A549 (cell line): ENCODE measurements around the gene IFI27L1.

Source experiments
- CTCF ChIP-seq: fragments of >200 bp; sonication (Bioruptor Twin); formaldehyde crosslinking; IDR thresholded peaks from 3 replicates; pipeline ENCODE4 v1.5.1; 2016
- EP300 ChIP-seq, 2 experiments: fragments of >200 bp; sonication (Bioruptor Twin); formaldehyde crosslinking; IDR thresholded peaks; 2 replicates in 1 of 2; 3 replicates in 1 of 2; pipeline ENCODE4 v1.6.1; 2016 to 2017
- JUNB ChIP-seq: fragments of >200 bp; sonication (Bioruptor Twin); formaldehyde crosslinking; IDR thresholded peaks from 2 replicates; pipeline ENCODE4 v1.6.1; 2016
- REST ChIP-seq: fragments of 200-600 bp; sonication (generic); IDR thresholded peaks from 2 replicates; pipeline ENCODE4 v1.6.1; 2016; ENCODE audit warnings: antibody characterized with exemption, mild to moderate bottlenecking, moderate library complexity
- TF ChIP-seq, protein P1 (sequence below): IDR thresholded peaks from 2 replicates; pipeline ENCODE4 v1.6.1; 2012; ENCODE audit warnings: low read depth, borderline replicate concordance
- TF ChIP-seq, protein P2 (sequence below): fragments of >200 bp; sonication (Bioruptor Twin); formaldehyde crosslinking; IDR thresholded peaks from 3 replicates; pipeline ENCODE4 v1.6.1; 2016

- TF ChIP-seq EP300 (IDR thresholded peaks at IDR 0.05): no peak
- TF ChIP-seq JUNB: no peak
- TF ChIP-seq CTCF: no peak
- TF ChIP-seq REST: no peak
- TF ChIP-seq, protein P1, sequence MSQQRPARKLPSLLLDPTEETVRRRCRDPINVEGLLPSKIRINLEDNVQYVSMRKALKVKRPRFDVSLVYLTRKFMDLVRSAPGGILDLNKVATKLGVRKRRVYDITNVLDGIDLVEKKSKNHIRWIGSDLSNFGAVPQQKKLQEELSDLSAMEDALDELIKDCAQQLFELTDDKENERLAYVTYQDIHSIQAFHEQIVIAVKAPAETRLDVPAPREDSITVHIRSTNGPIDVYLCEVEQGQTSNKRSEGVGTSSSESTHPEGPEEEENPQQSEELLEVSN: no peak
- TF ChIP-seq, protein P2, sequence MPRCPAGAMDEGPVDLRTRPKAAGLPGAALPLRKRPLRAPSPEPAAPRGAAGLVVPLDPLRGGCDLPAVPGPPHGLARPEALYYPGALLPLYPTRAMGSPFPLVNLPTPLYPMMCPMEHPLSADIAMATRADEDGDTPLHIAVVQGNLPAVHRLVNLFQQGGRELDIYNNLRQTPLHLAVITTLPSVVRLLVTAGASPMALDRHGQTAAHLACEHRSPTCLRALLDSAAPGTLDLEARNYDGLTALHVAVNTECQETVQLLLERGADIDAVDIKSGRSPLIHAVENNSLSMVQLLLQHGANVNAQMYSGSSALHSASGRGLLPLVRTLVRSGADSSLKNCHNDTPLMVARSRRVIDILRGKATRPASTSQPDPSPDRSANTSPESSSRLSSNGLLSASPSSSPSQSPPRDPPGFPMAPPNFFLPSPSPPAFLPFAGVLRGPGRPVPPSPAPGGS: no peak
These were observed 62.6 kb downstream of the IFI27L1 start for GRCh38 chr14:94143711-94144110.
